ENCODE measurements around the gene RHO.

RHO gene

GRCh38 chr3:129531699-129532098 is 3.3 kb downstream of the RHO start:
- ChIA-PET CTCF (no interaction called here), POLR2A (no interaction called here)
- no peak for TF ChIP-seq YY2 (tag by site-specific recombination; IDR thresholded peaks at IDR 0.05)
- Histone ChIP-seq H3K4me3 (ENCODE audit: low read depth, low read length) (no peak overlapping the region), H3K9me3 (ENCODE audit: control insufficient read depth, insufficient read depth, low read depth, low read length) (no peaks in the 10 kb centered on the region), H3K4me1 (ENCODE audit: control insufficient read depth, insufficient read depth, low read length) (no peaks in the 10 kb centered on the region), H3K27ac (ENCODE audit: extremely low read depth, low read depth, low read length) (no peak overlapping the region), H3K36me3 (ENCODE audit: control insufficient read depth in 2 of 2, insufficient read depth in 1 of 2, low read length in 2 of 2) (no peaks in the 10 kb centered on the region)

GRCh38 chr3:129532261-129532660 is 3.8 kb downstream of the RHO start:
- Histone ChIP-seq H3K36me3 (ENCODE audit: control insufficient read depth in 2 of 2, insufficient read depth in 1 of 2, low read length in 2 of 2) (no peaks in the 10 kb centered on the region), H3K4me1 (ENCODE audit: control insufficient read depth, insufficient read depth, low read length) (no peaks in the 10 kb centered on the region), H3K9me3 (ENCODE audit: control insufficient read depth, insufficient read depth, low read depth, low read length) (no peaks in the 10 kb centered on the region), H3K27ac (ENCODE audit: extremely low read depth, low read depth, low read length) (no peak overlapping the region), H3K4me3 (ENCODE audit: low read depth, low read length) (no peak overlapping the region)
- ChIA-PET POLR2A (no interaction called here), CTCF (interaction anchor here (1.2 kb wide), 1 partner anchor 42 kb away, joined by 4 read pairs; no protein-coding TSS in a partner anchor)
- TF ChIP-seq ZNF843 (tag by site-specific recombination; IDR thresholded peaks at IDR 0.05) = no peak
- no peak for TF ChIP-seq PRDM1 (tag by site-specific recombination; IDR thresholded peaks at IDR 0.05)
- no peak for TF ChIP-seq ZNF768 (tag by site-specific recombination; IDR thresholded peaks at IDR 0.05)
- no peak for TF ChIP-seq SALL2 (tag by site-specific recombination; IDR thresholded peaks at IDR 0.05; ENCODE audit: borderline replicate concordance)
- TF ChIP-seq INSM2 (tag by site-specific recombination; IDR thresholded peaks at IDR 0.05) = no peak
- no peak for TF ChIP-seq ZNF658 (tag by site-specific recombination; IDR thresholded peaks at IDR 0.05)
- TF ChIP-seq KLF7 (tag by site-specific recombination; IDR thresholded peaks at IDR 0.05; ENCODE audit: borderline replicate concordance) = no peak
- TF ChIP-seq ZNF692 (tag by site-specific recombination; IDR thresholded peaks at IDR 0.05) = no peak
- no peak for TF ChIP-seq MEIS1 (CRISPR knock-in tag; IDR thresholded peaks at IDR 0.05; ENCODE audit: borderline replicate concordance)
- TF ChIP-seq ZNF174 (tag by site-specific recombination; IDR thresholded peaks at IDR 0.05) = no peak
- no peak for TF ChIP-seq OSR2 (tag by site-specific recombination; IDR thresholded peaks at IDR 0.05)
- no peak for TF ChIP-seq ZNF23 (tag by site-specific recombination; IDR thresholded peaks at IDR 0.05; ENCODE audit: borderline replicate concordance)
- TF ChIP-seq ZNF148 (tag by site-specific recombination; IDR thresholded peaks at IDR 0.05; ENCODE audit: borderline replicate concordance) = no peak
- TF ChIP-seq PBX3 (CRISPR knock-in tag; IDR thresholded peaks at IDR 0.05) = no peak
- TF ChIP-seq ATF2 (tag by site-specific recombination; IDR thresholded peaks at IDR 0.05; ENCODE audit: low read depth) = no peak
- no peak for TF ChIP-seq ZNF600 (tag by site-specific recombination; IDR thresholded peaks at IDR 0.05)

Data from HEK293 (cell line).